Endodermal cell (in vitro differentiated cells): Measurements from ENCODE around the gene ZNF292. TPM values are rescaled to one million over a fixed set of nuclear protein-coding genes. Genes with fewer than 3 reads are reported as not detected.

Experiments
- DNase-seq: peaks from one replicate; pipeline ENCODE4 v3.0.0-alpha.2; 2017
- H3K27ac ChIP-seq: 2 replicates; pipeline ENCODE4 v1.5.1; 2013; ENCODE audit warnings: mild to moderate bottlenecking, low read depth, low read length, moderate library complexity
- H3K27me3 ChIP-seq: 2 replicates; pipeline ENCODE4 v1.6.1; 2013; ENCODE audit warnings: mild to moderate bottlenecking, low read length, moderate library complexity; ENCODE audit not compliant: insufficient read depth, control insufficient read depth, poor library complexity, severe bottlenecking
- H3K36me3 ChIP-seq: 2 replicates; pipeline ENCODE4 v1.7.0; 2013; ENCODE audit warnings: mild to moderate bottlenecking, low read length, moderate library complexity; ENCODE audit not compliant: control insufficient read depth, insufficient read depth
- H3K4me1 ChIP-seq: one replicate; pipeline ENCODE4 v1.7.0; 2013; ENCODE audit warnings: low read length; ENCODE audit not compliant: control insufficient read depth, insufficient read depth
- H3K4me3 ChIP-seq: 2 replicates; pipeline ENCODE4 v1.5.1; 2013; ENCODE audit warnings: mild to moderate bottlenecking, low read length, moderate library complexity
- H3K9ac ChIP-seq: 2 replicates; pipeline ENCODE4 v1.6.1; 2013; ENCODE audit warnings: mild to moderate bottlenecking, low read length, moderate library complexity; ENCODE audit not compliant: poor library complexity, severe bottlenecking; ENCODE audit errors: extremely low read depth
- H3K9me3 ChIP-seq: 2 replicates; pipeline ENCODE4 v1.6.1; 2013; ENCODE audit warnings: mild to moderate bottlenecking, low read length, moderate library complexity; ENCODE audit not compliant: control insufficient read depth
- H3K27ac Mint-ChIP-seq: 2 replicates; pipeline ENCODE4 v1.8.0; 2020; ENCODE audit warnings: mixed read lengths
- H3K27me3 Mint-ChIP-seq: 2 replicates; pipeline ENCODE4 v1.8.0; 2021; ENCODE audit warnings: mild to moderate bottlenecking, mixed read lengths; ENCODE audit not compliant: insufficient read depth
- H3K36me3 Mint-ChIP-seq: 2 replicates; pipeline ENCODE4 v1.8.0; 2020; ENCODE audit warnings: low read depth, mixed read lengths
- H3K4me1 Mint-ChIP-seq: 2 replicates; pipeline ENCODE4 v1.8.0; 2020; ENCODE audit warnings: mixed read lengths
- H3K4me3 Mint-ChIP-seq: 2 replicates; pipeline ENCODE4 v1.8.0; 2020; ENCODE audit warnings: mild to moderate bottlenecking, moderate library complexity, mixed read lengths
- H3K9me3 Mint-ChIP-seq: 2 replicates; pipeline ENCODE4 v1.8.0; 2020; ENCODE audit warnings: mild to moderate bottlenecking, mixed read lengths
- WGBS, 2 experiments: methylation state at CpG; one replicate each; pipeline versions ENCODE4 v1.1.5 to v1.1.7; 2013; ENCODE audit warnings: missing lambda C conversion rate in 2 of 2, mixed read lengths in 1 of 2; ENCODE audit not compliant: insufficient coverage in 1 of 2, insufficient read length in 1 of 2; 5-methylcytosine and 5-hydroxymethylcytosine counted together
- total RNA-seq, 2 donors: library from RNA; stranded (reverse); fragmentation: NEBNext Ultra II Directional in 1 of 2; extraction: Animal tissue kit (Norgen Biotek cat#: 25700) in 1 of 2; gene quantifications; 2 replicates in 1 of 2; 3 replicates in 1 of 2; pipeline ENCODE4 v1.2.1, GENCODE V29; 2021
- TF ChIP-seq, protein P1 (sequence below): fragments of 200-600 bp; sonication (generic); conservative IDR thresholded peaks from 2 replicates; pipeline ENCODE4 v1.5.0; 2021; ENCODE audit warnings: antibody characterized with exemption, mild to moderate bottlenecking

The ZNF292 gene
- total RNA-seq, 2 donors from 2014 or later = 45.9 to 50.2 TPM

DNA sequence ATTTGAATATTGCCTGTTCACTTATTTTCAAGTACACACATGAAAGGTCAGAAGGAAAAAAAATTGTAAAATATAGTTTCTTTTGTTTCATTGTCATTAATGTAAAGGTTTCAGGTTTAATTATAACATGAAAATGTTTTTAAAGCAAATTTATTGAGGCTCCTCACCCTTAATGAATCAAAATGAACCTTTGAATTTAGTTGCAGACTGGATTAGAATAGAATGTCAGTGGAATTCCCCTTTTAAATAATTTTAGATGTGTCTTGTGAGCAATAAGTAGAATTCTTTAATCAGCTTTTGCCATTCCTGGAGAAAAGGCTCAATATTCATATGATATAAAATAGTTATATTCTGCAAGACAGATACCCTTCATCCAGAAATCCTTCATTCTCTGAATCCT, 96.4 kb downstream of the ZNF292 start:
- H3K4me3 Mint-ChIP-seq = no peak overlapping the region
- H3K36me3 Mint-ChIP-seq = peaks cover 89% of the 10 kb centered on the region
- TF ChIP-seq, protein P1, sequence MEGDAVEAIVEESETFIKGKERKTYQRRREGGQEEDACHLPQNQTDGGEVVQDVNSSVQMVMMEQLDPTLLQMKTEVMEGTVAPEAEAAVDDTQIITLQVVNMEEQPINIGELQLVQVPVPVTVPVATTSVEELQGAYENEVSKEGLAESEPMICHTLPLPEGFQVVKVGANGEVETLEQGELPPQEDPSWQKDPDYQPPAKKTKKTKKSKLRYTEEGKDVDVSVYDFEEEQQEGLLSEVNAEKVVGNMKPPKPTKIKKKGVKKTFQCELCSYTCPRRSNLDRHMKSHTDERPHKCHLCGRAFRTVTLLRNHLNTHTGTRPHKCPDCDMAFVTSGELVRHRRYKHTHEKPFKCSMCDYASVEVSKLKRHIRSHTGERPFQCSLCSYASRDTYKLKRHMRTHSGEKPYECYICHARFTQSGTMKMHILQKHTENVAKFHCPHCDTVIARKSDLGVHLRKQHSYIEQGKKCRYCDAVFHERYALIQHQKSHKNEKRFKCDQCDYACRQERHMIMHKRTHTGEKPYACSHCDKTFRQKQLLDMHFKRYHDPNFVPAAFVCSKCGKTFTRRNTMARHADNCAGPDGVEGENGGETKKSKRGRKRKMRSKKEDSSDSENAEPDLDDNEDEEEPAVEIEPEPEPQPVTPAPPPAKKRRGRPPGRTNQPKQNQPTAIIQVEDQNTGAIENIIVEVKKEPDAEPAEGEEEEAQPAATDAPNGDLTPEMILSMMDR = no peak
- H3K9me3 Mint-ChIP-seq = no peaks in the 10 kb centered on the region
- H3K4me1 ChIP-seq = no peaks in the 10 kb centered on the region
- H3K9me3 ChIP-seq = peaks cover 21% of the 10 kb centered on the region
- no peaks in the 10 kb centered on the region for H3K27me3 Mint-ChIP-seq
- no peak for DNase-seq
- no peak overlapping the region for H3K27ac ChIP-seq
- no peaks in the 10 kb centered on the region for H3K27me3 ChIP-seq
- no peak overlapping the region for H3K4me3 ChIP-seq
- H3K27ac Mint-ChIP-seq = no peak overlapping the region
- no peak overlapping the region for H3K9ac ChIP-seq
- H3K36me3 ChIP-seq = peaks cover 92% of the 10 kb centered on the region
- no peaks in the 10 kb centered on the region for H3K4me1 Mint-ChIP-seq

DNA sequence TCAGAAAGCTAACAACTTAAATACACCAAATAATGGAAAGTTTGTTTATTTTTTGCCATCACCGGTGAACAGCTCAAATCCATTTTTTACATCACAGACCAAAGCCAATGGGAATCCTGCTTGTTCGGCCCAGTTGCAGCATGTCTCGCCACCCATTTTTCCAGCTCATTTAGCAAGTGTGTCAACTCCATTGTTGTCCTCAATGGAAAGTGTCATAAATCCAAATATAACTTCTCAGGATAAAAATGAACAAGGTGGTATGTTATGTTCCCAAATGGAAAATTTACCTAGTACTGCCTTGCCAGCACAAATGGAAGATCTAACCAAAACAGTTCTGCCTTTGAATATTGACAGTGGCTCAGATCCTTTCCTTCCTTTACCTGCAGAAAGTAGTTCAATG, 101.7 kb downstream of the ZNF292 start:
- H3K27me3 ChIP-seq = no peaks in the 10 kb centered on the region
- no peak overlapping the region for H3K27ac Mint-ChIP-seq
- H3K27me3 Mint-ChIP-seq = no peaks in the 10 kb centered on the region
- H3K4me1 ChIP-seq = no peaks in the 10 kb centered on the region
- no peak overlapping the region for H3K9ac ChIP-seq
- H3K27ac ChIP-seq = no peak overlapping the region
- WGBS, 2 experiments = 97 to 100% methylated on average over 2 to 3 of the region's 3 CpGs
- H3K36me3 Mint-ChIP-seq = peaks cover 87% of the 10 kb centered on the region
- H3K9me3 ChIP-seq = peaks cover 55% of the 10 kb centered on the region
- TF ChIP-seq, protein P1 = no peak
- H3K36me3 ChIP-seq = peaks cover 83% of the 10 kb centered on the region
- DNase-seq = no peak
- H3K4me3 Mint-ChIP-seq = no peak overlapping the region
- peaks cover 9% of the 10 kb centered on the region for H3K9me3 Mint-ChIP-seq
- H3K4me3 ChIP-seq = peak overlapping the region; percentile 26
- no peaks in the 10 kb centered on the region for H3K4me1 Mint-ChIP-seq

DNA sequence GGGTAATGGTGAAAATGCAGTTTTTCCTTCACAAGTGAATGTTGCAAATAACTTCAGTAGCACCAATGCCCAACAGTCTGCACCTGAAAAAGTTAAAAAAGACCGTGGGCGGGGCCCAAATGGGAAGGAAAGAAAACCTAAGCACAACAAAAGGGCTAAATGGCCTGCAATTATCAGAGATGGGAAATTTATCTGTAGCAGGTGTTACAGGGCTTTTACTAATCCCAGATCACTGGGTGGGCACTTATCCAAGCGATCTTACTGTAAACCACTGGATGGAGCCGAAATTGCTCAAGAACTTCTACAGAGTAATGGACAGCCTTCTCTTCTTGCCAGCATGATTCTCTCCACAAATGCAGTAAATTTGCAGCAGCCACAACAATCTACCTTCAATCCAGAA, 102.2 kb downstream of the ZNF292 start:
- H3K27ac ChIP-seq = no peak overlapping the region
- peaks cover 82% of the 10 kb centered on the region for H3K36me3 ChIP-seq
- no peak overlapping the region for H3K9ac ChIP-seq
- H3K4me1 ChIP-seq = no peaks in the 10 kb centered on the region
- 94 to 100% methylated on average over 3 to 4 of the region's 4 CpGs for WGBS, 2 experiments
- DNase-seq = no peak
- peaks cover 9% of the 10 kb centered on the region for H3K9me3 Mint-ChIP-seq
- peaks cover 81% of the 10 kb centered on the region for H3K36me3 Mint-ChIP-seq
- TF ChIP-seq, protein P1 = no peak
- peaks cover 55% of the 10 kb centered on the region for H3K9me3 ChIP-seq
- H3K27me3 Mint-ChIP-seq = no peaks in the 10 kb centered on the region
- no peaks in the 10 kb centered on the region for H3K27me3 ChIP-seq
- no peak overlapping the region for H3K4me3 Mint-ChIP-seq
- H3K4me1 Mint-ChIP-seq = no peaks in the 10 kb centered on the region
- no peak overlapping the region for H3K27ac Mint-ChIP-seq
- peak overlapping the region; percentile 26 for H3K4me3 ChIP-seq
